ENCODE measurements around the gene RAI1.

Gene RAI1

DNA sequence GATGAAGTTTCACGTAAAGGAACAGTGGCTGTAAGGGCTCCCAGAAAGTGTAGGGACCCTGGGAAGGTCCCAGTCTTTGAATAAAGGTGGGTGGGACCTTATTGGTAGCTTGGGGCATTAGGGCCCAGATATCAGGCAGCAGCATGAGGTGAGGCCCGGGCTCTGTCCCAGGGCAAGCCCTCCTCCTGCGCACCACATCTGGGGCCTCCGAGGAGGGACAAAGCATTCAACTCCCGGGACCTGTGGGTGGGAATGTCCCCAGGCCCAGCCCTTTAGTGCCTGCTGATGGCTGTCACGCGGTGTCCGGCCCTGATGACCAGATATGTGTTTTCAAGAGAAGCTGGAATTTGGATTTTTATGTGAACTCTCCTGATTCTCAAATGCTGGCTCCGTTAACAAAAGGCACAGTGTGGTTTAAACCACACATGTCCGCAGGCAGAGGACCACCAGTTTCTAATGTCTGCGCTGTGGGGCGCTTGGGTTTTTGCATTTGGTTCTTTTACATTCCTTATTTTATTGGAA lies 30.4 kb downstream of the RAI1 start:
- TF ChIP-seq ZFP30 (CRISPR knock-in tag; IDR thresholded peaks at IDR 0.05) (no peak), ZFP3 (CRISPR knock-in tag; IDR thresholded peaks at IDR 0.05) (no peak), ESRRG (CRISPR knock-in tag; IDR thresholded peaks at IDR 0.05) (no peak), ZNF565 (CRISPR knock-in tag; conservative IDR thresholded peaks at IDR 0.05; ENCODE audit: low read depth) (no peak), SNAI2 (CRISPR knock-in tag; IDR thresholded peaks at IDR 0.05) (no peak), OSR1 (CRISPR knock-in tag; IDR thresholded peaks at IDR 0.05) (no peak), GLIS3 (CRISPR knock-in tag; IDR thresholded peaks at IDR 0.05) (no peak), TCF4 (CRISPR knock-in tag; IDR thresholded peaks at IDR 0.05; ENCODE audit: borderline replicate concordance) (no peak), ZC3H10 (CRISPR knock-in tag; IDR thresholded peaks at IDR 0.05) (no peak), PPARA (CRISPR knock-in tag; IDR thresholded peaks at IDR 0.05; ENCODE audit: borderline replicate concordance) (no peak), TOX (CRISPR knock-in tag; IDR thresholded peaks at IDR 0.05; ENCODE audit: borderline replicate concordance) (no peak), RARB (CRISPR knock-in tag; IDR thresholded peaks at IDR 0.05) (no peak), ARNTL (CRISPR knock-in tag; IDR thresholded peaks at IDR 0.05; ENCODE audit: borderline replicate concordance, low read depth) (no peak), ZNF70 (CRISPR knock-in tag; IDR thresholded peaks at IDR 0.05) (no peak)
- TF ChIP-seq, protein P1, sequence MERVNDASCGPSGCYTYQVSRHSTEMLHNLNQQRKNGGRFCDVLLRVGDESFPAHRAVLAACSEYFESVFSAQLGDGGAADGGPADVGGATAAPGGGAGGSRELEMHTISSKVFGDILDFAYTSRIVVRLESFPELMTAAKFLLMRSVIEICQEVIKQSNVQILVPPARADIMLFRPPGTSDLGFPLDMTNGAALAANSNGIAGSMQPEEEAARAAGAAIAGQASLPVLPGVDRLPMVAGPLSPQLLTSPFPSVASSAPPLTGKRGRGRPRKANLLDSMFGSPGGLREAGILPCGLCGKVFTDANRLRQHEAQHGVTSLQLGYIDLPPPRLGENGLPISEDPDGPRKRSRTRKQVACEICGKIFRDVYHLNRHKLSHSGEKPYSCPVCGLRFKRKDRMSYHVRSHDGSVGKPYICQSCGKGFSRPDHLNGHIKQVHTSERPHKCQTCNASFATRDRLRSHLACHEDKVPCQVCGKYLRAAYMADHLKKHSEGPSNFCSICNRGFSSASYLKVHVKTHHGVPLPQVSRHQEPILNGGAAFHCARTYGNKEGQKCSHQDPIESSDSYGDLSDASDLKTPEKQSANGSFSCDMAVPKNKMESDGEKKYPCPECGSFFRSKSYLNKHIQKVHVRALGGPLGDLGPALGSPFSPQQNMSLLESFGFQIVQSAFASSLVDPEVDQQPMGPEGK (CRISPR knock-in tag; IDR thresholded peaks at IDR 0.05; ENCODE audit: borderline replicate concordance) = no peak

GRCh38 chr17:17712268-17712924 lies 31.1 kb downstream of the RAI1 start:
- peak; percentile 3; the same call in 2 of the 3 replicates for ATAC-seq
- TF ChIP-seq, protein P1 (CRISPR knock-in tag; IDR thresholded peaks at IDR 0.05; ENCODE audit: borderline replicate concordance) = no peak
- TF ChIP-seq ZFP30 (CRISPR knock-in tag; IDR thresholded peaks at IDR 0.05) = no peak
- TF ChIP-seq ESRRG (CRISPR knock-in tag; IDR thresholded peaks at IDR 0.05) = no peak
- no peak for TF ChIP-seq TCF4 (CRISPR knock-in tag; IDR thresholded peaks at IDR 0.05; ENCODE audit: borderline replicate concordance)
- no peak for TF ChIP-seq RARB (CRISPR knock-in tag; IDR thresholded peaks at IDR 0.05)
- no peak for TF ChIP-seq GLIS3 (CRISPR knock-in tag; IDR thresholded peaks at IDR 0.05)
- TF ChIP-seq ZNF8 (CRISPR knock-in tag; IDR thresholded peaks at IDR 0.05) = no peak
- no peak for TF ChIP-seq OSR1 (CRISPR knock-in tag; IDR thresholded peaks at IDR 0.05)
- TF ChIP-seq ISL1 (CRISPR knock-in tag; IDR thresholded peaks at IDR 0.05) = no peak
- no peak for TF ChIP-seq ZFP3 (CRISPR knock-in tag; IDR thresholded peaks at IDR 0.05)
- no peak for TF ChIP-seq ARNTL (CRISPR knock-in tag; IDR thresholded peaks at IDR 0.05; ENCODE audit: borderline replicate concordance, low read depth)

More for the DNA sequence above, 30.4 kb downstream of the RAI1 start:
- ATAC-seq = no peak

DNA sequence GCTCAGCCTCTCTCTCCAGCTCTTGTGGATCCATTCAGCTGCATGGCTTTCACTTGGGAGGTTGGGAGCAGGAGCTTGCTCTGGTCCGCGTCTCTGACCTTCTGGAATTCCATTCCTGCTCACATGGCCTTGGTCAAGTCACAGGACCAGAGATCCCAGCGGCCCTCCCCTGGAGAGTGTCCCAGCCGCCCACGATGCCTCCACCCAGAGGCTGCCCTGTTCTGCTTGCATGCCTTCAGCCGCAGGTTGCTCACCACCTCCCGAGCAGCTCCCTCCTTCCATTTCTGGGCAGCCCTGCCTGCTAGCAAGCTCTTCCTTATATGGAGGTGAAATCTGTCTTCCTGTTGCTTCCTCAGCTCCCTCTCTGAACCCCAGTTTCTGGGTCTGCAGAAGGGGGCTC lies 32.6 kb downstream of the RAI1 start:
- ATAC-seq = no peak
- no peak for TF ChIP-seq GLIS3 (CRISPR knock-in tag; IDR thresholded peaks at IDR 0.05)
- no peak for TF ChIP-seq TCF4 (CRISPR knock-in tag; IDR thresholded peaks at IDR 0.05; ENCODE audit: borderline replicate concordance)
- no peak for TF ChIP-seq RARB (CRISPR knock-in tag; IDR thresholded peaks at IDR 0.05)
- no peak for TF ChIP-seq SNAI2 (CRISPR knock-in tag; IDR thresholded peaks at IDR 0.05)
- no peak for TF ChIP-seq ZNF8 (CRISPR knock-in tag; IDR thresholded peaks at IDR 0.05)
- no peak for TF ChIP-seq ESRRG (CRISPR knock-in tag; IDR thresholded peaks at IDR 0.05)
- TF ChIP-seq ZFP30 (CRISPR knock-in tag; IDR thresholded peaks at IDR 0.05) = no peak
- TF ChIP-seq ISL1 (CRISPR knock-in tag; IDR thresholded peaks at IDR 0.05) = no peak
- no peak for TF ChIP-seq ZNF565 (CRISPR knock-in tag; conservative IDR thresholded peaks at IDR 0.05; ENCODE audit: low read depth)
- TF ChIP-seq POU6F1 (CRISPR knock-in tag; IDR thresholded peaks at IDR 0.05; ENCODE audit: borderline replicate concordance, low read depth) = no peak
- TF ChIP-seq ZFP3 (CRISPR knock-in tag; IDR thresholded peaks at IDR 0.05) = no peak
- no peak for TF ChIP-seq ZC3H10 (CRISPR knock-in tag; IDR thresholded peaks at IDR 0.05)
- TF ChIP-seq TOX (CRISPR knock-in tag; IDR thresholded peaks at IDR 0.05; ENCODE audit: borderline replicate concordance) = no peak
- TF ChIP-seq CSDC2 (CRISPR knock-in tag; IDR thresholded peaks at IDR 0.05) = no peak
- TF ChIP-seq, protein P2, sequence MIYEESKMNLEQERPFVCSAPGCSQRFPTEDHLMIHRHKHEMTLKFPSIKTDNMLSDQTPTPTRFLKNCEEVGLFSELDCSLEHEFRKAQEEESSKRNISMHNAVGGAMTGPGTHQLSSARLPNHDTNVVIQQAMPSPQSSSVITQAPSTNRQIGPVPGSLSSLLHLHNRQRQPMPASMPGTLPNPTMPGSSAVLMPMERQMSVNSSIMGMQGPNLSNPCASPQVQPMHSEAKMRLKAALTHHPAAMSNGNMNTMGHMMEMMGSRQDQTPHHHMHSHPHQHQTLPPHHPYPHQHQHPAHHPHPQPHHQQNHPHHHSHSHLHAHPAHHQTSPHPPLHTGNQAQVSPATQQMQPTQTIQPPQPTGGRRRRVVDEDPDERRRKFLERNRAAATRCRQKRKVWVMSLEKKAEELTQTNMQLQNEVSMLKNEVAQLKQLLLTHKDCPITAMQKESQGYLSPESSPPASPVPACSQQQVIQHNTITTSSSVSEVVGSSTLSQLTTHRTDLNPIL (CRISPR knock-in tag; IDR thresholded peaks at IDR 0.05; ENCODE audit: low read depth) = no peak
- TF ChIP-seq, protein P1 (CRISPR knock-in tag; IDR thresholded peaks at IDR 0.05; ENCODE audit: borderline replicate concordance) = no peak
- TF ChIP-seq CSRNP3 (CRISPR knock-in tag; IDR thresholded peaks at IDR 0.05) = no peak
- no peak for TF ChIP-seq BACH2 (CRISPR knock-in tag; IDR thresholded peaks at IDR 0.05; ENCODE audit: borderline replicate concordance)
- no peak for TF ChIP-seq PPARA (CRISPR knock-in tag; IDR thresholded peaks at IDR 0.05; ENCODE audit: borderline replicate concordance)

Data from SK-N-SH treated with all-trans-retinoic acid at 6 μM for 48 hours (cell line).